IMR-90 (cell line): Measurements from ENCODE around the gene CAPZA1.

Experiments used
- BHLHE40 ChIP-seq: fragments of 150-350 bp; IDR thresholded peaks from 2 replicates; pipeline ENCODE4 v1.6.1; 2016; ENCODE audit warnings: mild to moderate bottlenecking, low read depth, low read length
- CEBPB ChIP-seq: IDR thresholded peaks from 2 replicates; pipeline ENCODE4 v1.6.1; 2012; ENCODE audit warnings: low read depth, low read length, improper control_type of control experiment
- CHD1 ChIP-seq: IDR thresholded peaks from 2 replicates; pipeline ENCODE4 v1.6.1; 2012; ENCODE audit warnings: low read depth, low read length, improper control_type of control experiment
- CTCF ChIP-seq: conservative IDR thresholded peaks from 2 replicates; pipeline ENCODE4 v1.5.1; 2012; ENCODE audit warnings: mild to moderate bottlenecking, low read depth, low read length, improper control_type of control experiment
- FOS ChIP-seq: fragments of 150-350 bp; IDR thresholded peaks from 2 replicates; pipeline ENCODE4 v1.6.1; 2016; ENCODE audit warnings: low read depth, low read length
- MAFK ChIP-seq: IDR thresholded peaks from 2 replicates; pipeline ENCODE4 v1.6.1; 2012; ENCODE audit warnings: low read depth, low read length, improper control_type of control experiment
- MAZ ChIP-seq: IDR thresholded peaks from 2 replicates; pipeline ENCODE4 v1.6.1; 2012; ENCODE audit warnings: low read depth, mild to moderate bottlenecking, low read length, improper control_type of control experiment, moderate library complexity, borderline replicate concordance
- MXI1 ChIP-seq: IDR thresholded peaks from 2 replicates; pipeline ENCODE4 v1.6.1; 2012; ENCODE audit warnings: low read depth, mild to moderate bottlenecking, low read length, moderate library complexity, borderline replicate concordance
- POLR2A ChIP-seq: IDR thresholded peaks from 2 replicates; pipeline ENCODE4 v1.6.1; 2012; ENCODE audit warnings: mild to moderate bottlenecking, low read depth, low read length
- RAD21 ChIP-seq: IDR thresholded peaks from 2 replicates; pipeline ENCODE4 v1.6.1; 2012; ENCODE audit warnings: low read length, improper control_type of control experiment
- RFX5 ChIP-seq: IDR thresholded peaks from 2 replicates; pipeline ENCODE4 v1.8.0; 2012; ENCODE audit warnings: low read depth, mild to moderate bottlenecking, low read length, moderate library complexity
- SMC3 ChIP-seq: fragments of 150-350 bp; IDR thresholded peaks from 2 replicates; pipeline ENCODE4 v1.6.1; 2016; ENCODE audit warnings: low read depth, mild to moderate bottlenecking, antibody characterized with exemption, low read length, moderate library complexity
- USF2 ChIP-seq: fragments of 150-350 bp; IDR thresholded peaks from 2 replicates; pipeline ENCODE4 v1.6.1; 2017; ENCODE audit warnings: mild to moderate bottlenecking, antibody characterized with exemption, low read length, low read depth

- no peak for TF ChIP-seq POLR2A
- TF ChIP-seq CTCF, result no peak
- no peak for TF ChIP-seq MAZ
- no peak for TF ChIP-seq FOS
- no peak for TF ChIP-seq BHLHE40
- no peak for TF ChIP-seq RFX5
- no peak for TF ChIP-seq CHD1
- TF ChIP-seq MAFK, result no peak
- no peak for TF ChIP-seq USF2
- TF ChIP-seq MXI1, result no peak
- no peak for TF ChIP-seq CEBPB
- TF ChIP-seq RAD21, result no peak
- TF ChIP-seq SMC3, result no peak
These were observed 100.1 kb downstream of the CAPZA1 start for GRCh38 chr1:112719706-112720105.
